Measurements from ENCODE around the gene ADAM33.

Gene ADAM33

GRCh38 chr20:3671986-3672546, 9.7 kb downstream of the ADAM33 start:
- Histone ChIP-seq H3K27me3 (ENCODE audit: control insufficient read depth, insufficient read depth, low read length) (peaks cover 15% of the 10 kb centered on the region), H2AFZ (no peak overlapping the region), H3K4me2 (ENCODE audit: low read length) (no peak overlapping the region), H3K36me3 (ENCODE audit: control insufficient read depth, insufficient read depth, low read length) (no peaks in the 10 kb centered on the region), H3K27ac (no peak overlapping the region), H3K4me1 (no peaks in the 10 kb centered on the region), H3K79me2 (no peaks in the 10 kb centered on the region), H3K9ac (no peak overlapping the region), H3K9me3 (ENCODE audit: control insufficient read depth, low read length) (no peaks in the 10 kb centered on the region), H3K4me3 (ENCODE audit: low read depth, low read length) (no peak overlapping the region)
- TF ChIP-seq CTCF (IDR thresholded peaks at IDR 0.05) = no peak

GRCh38 chr20:3670945-3671344, 10.9 kb downstream of the ADAM33 start:
- H3K27ac ChIP-seq = no peak overlapping the region
- no peak for TF ChIP-seq CTCF (IDR thresholded peaks at IDR 0.05)
- no peaks in the 10 kb centered on the region for H3K9me3 ChIP-seq (ENCODE audit: control insufficient read depth, low read length)
- no peak overlapping the region for H2AFZ ChIP-seq
- no peaks in the 10 kb centered on the region for H3K36me3 ChIP-seq (ENCODE audit: control insufficient read depth, insufficient read depth, low read length)
- no peak overlapping the region for H3K4me2 ChIP-seq (ENCODE audit: low read length)
- H3K27me3 ChIP-seq (ENCODE audit: control insufficient read depth, insufficient read depth, low read length) = peaks cover 15% of the 10 kb centered on the region
- H3K79me2 ChIP-seq = no peaks in the 10 kb centered on the region
- no peaks in the 10 kb centered on the region for H3K4me1 ChIP-seq
- no peak overlapping the region for H3K4me3 ChIP-seq (ENCODE audit: low read depth, low read length)
- H3K9ac ChIP-seq = no peak overlapping the region

GRCh38 chr20:3670511-3670910, 11.3 kb downstream of the ADAM33 start:
- H3K4me3 ChIP-seq (ENCODE audit: low read depth, low read length) = no peak overlapping the region
- no peak overlapping the region for H3K9ac ChIP-seq
- no peak overlapping the region for H3K4me2 ChIP-seq (ENCODE audit: low read length)
- no peaks in the 10 kb centered on the region for H3K36me3 ChIP-seq (ENCODE audit: control insufficient read depth, insufficient read depth, low read length)
- H3K27me3 ChIP-seq (ENCODE audit: control insufficient read depth, insufficient read depth, low read length) = peaks cover 15% of the 10 kb centered on the region
- no peak overlapping the region for H2AFZ ChIP-seq
- H3K4me1 ChIP-seq = no peaks in the 10 kb centered on the region
- no peaks in the 10 kb centered on the region for H3K9me3 ChIP-seq (ENCODE audit: control insufficient read depth, low read length)
- H3K79me2 ChIP-seq = no peaks in the 10 kb centered on the region
- TF ChIP-seq CTCF (IDR thresholded peaks at IDR 0.05) = no peak
- H3K27ac ChIP-seq = no peak overlapping the region

- H3K27ac ChIP-seq = no peak overlapping the region
- TF ChIP-seq CTCF (IDR thresholded peaks at IDR 0.05) = no peak
- H2AFZ ChIP-seq = no peak overlapping the region
These were observed 12.0 kb downstream of the ADAM33 start for GRCh38 chr20:3669710-3670367.

More at GRCh38 chr20:3669710-3670367, 12.0 kb downstream of the ADAM33 start:
- Histone ChIP-seq H3K4me2 (ENCODE audit: low read length) (no peak overlapping the region), H3K9ac (no peak overlapping the region), H3K4me3 (ENCODE audit: low read depth, low read length) (no peak overlapping the region), H3K36me3 (ENCODE audit: control insufficient read depth, insufficient read depth, low read length) (no peaks in the 10 kb centered on the region), H3K9me3 (ENCODE audit: control insufficient read depth, low read length) (no peaks in the 10 kb centered on the region), H3K27me3 (ENCODE audit: control insufficient read depth, insufficient read depth, low read length) (peaks cover 14% of the 10 kb centered on the region), H3K4me1 (no peaks in the 10 kb centered on the region), H3K79me2 (no peaks in the 10 kb centered on the region)

Data from parathyroid adenoma (tissue), 2 donors.